Measurements from ENCODE around the gene CACNA1B.
"Not testable (repeated sequence)": the region's sequence is repeated elsewhere in the genome, so short reads cannot be mapped to it uniquely, and the experiment has no call there.

The CACNA1B gene

DNA sequence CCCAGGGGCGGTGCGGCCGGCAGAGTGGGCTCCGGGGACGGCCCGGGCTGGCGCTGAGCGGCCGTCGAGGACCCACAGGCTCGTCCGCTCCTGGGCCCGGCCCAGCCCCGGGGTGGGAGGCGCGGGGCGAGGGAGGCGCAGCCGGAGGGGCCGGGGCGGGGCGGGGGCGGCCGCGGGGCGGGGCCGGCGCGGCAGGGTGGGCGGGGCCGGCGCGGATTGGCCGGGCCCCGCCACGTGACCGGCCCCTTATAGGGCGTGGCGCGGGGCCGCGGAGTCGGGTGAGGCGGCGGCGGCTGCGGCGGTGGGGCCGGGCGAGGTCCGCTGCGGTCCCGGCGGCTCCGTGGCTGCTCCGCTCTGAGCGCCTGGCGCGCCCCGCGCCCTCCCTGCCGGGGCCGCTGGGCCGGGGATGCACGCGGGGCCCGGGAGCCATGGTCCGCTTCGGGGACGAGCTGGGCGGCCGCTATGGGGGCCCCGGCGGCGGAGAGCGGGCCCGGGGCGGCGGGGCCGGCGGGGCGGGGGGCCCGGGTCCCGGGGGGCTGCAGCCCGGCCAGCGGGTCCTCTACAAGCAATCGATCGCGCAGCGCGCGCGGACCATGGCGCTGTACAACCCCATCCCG lies at the start of gene CACNA1B:
CACNA1B (plus strand) TSS at position 277 of the 617 bp plus-strand sequence; CDS start at position 429, 152 bp downstream.
- not testable (repeated sequence) for DNase-seq

- no peak for DNase-seq
These were observed 49.6 kb upstream of the CACNA1B start for GRCh38 chr9:137827908-137828526.

GRCh38 chr9:137828527-137829259 lies 48.9 kb upstream of the CACNA1B start:
- DNase-seq: no peak

DNA sequence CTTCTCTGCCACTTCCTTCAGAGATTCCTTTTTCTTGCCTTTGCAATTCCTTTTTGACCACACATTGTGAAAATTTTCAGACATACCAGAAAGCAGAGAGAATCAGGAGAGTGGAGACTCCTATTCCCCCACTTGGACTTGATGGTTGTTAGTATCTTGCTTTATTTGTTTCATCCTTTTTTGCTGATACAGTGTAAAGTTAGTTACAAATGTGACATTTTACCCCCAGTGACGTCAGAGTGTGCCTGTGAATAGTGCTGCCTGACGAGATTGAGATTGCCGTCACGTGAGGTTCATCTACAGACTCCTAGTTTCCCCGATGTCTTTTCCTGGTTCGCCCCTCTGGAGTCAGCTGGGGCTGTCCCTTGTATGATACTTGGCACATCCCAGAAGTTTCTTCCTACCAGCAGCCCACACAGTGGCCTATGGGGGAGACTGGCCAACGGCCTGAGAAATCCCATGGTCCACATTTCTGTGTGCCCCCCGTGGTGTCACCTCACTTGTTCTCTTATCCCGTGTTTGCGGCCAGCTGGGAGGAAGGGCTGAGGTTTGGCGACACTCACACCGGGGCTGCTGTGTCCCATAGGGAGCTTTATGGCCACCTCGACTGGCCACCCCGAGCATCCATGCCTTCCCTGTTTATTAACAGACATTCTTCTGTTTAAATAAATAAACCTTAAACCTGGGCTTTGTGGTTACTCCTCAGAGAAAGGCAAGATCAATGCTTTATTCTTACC lies 48.2 kb upstream of the CACNA1B start:
- DNase-seq: no peak

DNA sequence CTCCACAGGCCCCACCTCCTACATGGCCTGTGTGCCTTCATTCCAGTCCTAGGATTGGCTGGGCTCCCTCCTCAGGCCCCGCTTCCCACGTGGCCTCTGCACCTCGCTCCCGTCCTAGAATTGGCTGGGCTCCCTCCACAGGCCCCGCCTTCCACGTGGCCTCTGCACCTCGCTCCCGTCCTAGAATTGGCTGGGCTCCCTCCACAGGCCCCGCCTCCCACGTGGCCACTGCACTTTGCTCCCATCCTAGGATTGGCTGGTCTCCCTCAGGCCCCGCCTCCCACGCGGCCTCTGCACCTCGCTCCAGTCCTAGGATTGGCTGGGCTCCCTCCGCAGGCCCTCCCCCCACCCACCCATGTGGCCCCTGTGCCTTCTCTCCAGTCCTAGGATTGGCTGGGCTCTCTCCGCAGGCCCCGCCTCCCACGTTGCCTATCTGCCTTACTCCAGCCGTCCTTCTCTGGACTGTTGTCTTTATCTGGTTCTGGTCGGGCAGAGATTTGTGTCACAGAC lies 45.3 kb upstream of the CACNA1B start:
- DNase-seq: no peak

DNA sequence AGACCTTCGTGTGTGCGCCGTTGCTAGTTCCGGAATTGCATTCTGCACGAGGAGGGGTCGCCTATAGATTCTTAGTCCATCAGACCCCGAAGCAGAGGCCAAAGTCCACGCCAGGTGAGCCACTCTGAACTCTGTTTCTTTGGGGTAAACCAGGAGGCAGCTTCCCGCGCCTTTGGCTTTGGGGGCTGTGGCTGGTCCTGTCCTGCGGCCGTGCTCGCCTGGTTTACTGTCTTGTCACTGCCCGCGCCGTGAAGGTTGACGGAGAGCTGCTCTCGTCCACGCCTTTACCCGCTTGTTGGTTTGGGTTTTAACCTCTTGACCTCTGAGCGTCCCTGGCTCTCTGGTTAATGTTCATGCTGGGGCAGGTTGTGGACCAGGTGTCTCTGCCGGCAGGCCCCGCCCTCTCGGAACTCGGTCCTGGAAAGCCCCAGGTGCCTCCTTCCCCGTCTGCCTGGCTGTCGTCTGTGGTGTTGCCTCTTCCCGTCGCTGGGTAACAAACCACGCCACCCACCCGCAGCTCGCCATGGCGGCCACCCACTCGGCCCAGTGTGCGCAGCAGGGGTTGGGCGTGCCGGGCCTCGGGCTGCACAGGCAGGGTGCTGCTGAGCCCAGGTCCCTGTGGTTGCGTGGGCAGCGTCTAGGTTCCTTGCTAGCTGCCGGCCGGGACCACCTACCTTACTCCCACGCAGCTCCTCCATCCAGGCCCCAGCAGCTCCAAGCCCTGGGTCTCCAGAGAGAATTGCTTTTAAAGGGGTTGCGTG lies 44.6 kb upstream of the CACNA1B start:
- DNase-seq: no peak

- no peak for DNase-seq
These were observed 43.6 kb upstream of the CACNA1B start for GRCh38 chr9:137833721-137834613.

DNA sequence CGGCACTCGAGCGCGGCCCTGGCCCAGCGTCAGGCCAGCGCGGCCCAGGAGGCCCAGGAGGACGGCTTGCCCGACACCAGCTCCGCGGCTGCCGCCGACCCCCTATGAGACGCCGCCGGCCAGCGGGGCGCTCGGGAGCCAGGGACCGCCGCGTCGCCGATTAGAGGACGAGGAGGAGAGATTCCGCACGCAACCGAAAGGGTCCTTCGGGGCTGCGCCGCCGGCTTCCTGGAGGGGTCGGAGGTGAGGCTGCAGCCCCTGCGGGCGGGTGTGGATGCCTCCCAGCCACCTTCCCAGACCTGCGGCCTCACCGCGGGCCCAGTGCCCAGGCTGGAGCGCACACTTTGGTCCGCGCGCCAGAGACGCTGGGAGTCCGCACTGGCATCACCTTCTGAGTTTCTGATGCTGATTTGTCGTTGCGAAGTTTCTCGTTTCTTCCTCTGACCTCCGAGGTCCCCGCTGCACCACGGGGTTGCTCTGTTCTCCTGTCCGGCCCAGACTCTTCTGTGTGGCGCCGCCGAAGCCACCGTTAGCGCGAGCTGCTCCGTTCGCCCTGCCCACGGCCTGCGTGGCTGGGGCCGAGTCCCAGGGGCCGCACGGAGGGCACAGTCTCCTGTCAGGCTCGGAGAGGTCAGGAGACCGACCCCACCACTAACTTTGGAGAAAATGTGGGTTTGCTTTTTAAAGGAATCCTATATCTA lies 42.6 kb upstream of the CACNA1B start:
- no peak for DNase-seq

- DNase-seq: no peak
These were observed 41.3 kb upstream of the CACNA1B start for GRCh38 chr9:137836151-137836830.

- DNase-seq: no peak
These were observed 40.7 kb upstream of the CACNA1B start for GRCh38 chr9:137836831-137837241.

GRCh38 chr9:137837345-137838278 lies 40.0 kb upstream of the CACNA1B start:
- no peak for DNase-seq

DNA sequence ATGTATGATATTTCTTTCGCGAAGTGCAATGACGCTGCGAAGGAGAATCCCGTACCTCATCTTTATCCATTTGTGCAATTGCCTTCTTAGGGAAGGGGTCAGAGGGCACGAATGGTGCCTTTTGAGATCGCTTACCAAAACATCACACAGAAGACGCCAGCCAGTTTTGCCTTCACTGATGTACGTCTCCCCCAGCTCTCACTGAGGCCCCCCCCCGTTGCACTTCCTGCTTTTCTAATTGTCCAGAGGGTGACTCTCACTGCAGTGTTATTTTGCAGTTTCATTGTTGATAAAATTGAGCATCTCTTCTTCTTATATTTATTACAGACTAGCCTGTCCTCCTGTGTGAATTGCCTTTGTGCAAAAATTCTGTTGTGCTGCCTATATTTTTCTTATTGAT lies 39.0 kb upstream of the CACNA1B start:
- no peak for DNase-seq

- no peak for DNase-seq
These were observed 34.2 kb upstream of the CACNA1B start for GRCh38 chr9:137843355-137843754.

DNA sequence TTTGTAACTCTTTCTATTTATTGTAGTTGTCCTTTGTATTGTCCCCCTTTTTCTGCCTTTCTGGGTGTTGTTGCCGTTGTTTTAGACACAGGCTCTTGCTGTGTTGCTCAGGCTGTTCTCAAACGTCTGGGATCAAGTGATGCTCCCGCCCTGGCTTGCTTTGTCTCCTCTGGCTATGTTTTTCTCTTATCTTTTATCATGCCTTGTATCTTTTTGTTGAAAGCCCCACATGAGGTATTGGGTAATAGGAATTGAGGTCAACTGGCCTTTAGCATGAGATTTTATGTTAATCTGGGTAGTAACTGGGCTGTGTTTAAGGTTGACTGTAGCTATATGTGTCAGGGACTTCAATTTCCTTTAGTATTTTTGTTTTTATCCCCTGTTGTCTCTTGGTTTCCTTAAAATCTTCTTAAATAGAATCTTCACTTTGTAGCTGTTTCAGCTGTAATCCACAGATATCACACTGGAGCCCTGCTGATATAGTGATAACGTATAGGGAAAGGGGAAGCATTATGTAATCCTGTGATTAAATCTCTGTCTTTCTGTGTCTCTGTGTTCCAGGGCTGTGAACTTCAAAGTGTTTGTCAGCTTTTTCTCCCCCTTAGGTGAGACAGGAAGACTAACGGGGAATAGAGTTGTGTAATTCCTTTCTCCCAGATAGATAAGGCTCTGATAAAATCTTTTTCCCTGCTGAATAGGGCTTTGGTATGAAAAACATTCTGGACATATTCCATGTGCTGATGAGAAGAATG lies 25.9 kb upstream of the CACNA1B start:
- DNase-seq: no peak

- no peak for DNase-seq
These were observed 24.1 kb upstream of the CACNA1B start for GRCh38 chr9:137853392-137853995.

DNA sequence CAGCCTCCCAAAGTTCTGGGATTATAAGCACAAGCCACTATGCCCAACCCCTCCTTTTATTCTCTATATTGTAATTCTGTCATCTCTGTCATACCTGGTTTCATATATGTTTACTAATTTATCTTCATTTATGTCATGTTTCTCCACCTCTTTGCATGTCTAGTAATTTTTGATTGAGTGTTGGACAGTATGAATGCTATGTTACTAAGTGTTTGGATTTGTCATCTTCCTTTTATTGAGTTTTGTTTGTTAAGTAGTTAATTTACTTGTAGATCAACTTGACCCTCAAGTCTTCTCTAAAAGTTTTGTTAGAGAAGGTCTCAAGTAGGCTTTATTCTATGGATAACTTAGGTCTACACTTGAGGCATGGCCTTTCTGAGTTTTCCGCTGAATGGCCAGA lies 17.2 kb upstream of the CACNA1B start:
- DNase-seq: no peak

DNA sequence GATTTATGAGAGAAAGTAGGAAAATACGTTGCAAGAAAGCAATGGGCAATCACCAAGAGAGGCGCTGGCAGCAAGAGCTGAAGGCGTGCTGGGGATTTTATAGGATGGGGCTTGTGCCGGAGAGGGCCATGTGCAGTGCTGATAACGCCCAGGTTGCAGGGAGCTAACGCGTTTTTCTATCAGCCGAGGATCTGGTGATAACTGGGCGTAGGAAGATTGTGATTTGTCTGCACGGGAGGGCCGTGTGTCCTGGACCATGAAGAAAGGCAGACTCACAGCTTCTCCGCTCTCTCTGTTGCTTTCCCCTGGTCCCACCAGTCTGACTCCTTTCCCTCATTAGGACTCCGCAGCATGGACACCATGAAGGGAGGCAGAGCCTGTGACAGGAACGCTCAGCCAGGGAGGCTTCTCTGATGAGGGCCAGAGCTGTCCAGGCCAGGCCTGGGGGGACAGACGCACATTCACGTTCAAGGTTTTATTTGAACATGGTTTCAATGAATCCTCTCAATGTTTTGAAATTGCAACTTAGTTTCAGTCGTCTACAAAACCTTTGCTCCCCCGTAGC lies 11.9 kb upstream of the CACNA1B start:
- DNase-seq: no peak
